Iris pigment epithelial cell (primary cell): ENCODE measurements around the gene ZZZ3.
"Not testable (repeated sequence)": the region's sequence is repeated elsewhere in the genome, so short reads cannot be mapped to it uniquely, and the experiment has no call there.

Experiments used
- DNase-seq: peaks from one replicate; pipeline ENCODE4 v3.0.0-alpha.2; 2011; ENCODE audit warnings: low read depth

Gene ZZZ3

GRCh38 chr1:77670330-77670729 is 12.1 kb downstream of the ZZZ3 start:
- DNase-seq = no peak

DNA sequence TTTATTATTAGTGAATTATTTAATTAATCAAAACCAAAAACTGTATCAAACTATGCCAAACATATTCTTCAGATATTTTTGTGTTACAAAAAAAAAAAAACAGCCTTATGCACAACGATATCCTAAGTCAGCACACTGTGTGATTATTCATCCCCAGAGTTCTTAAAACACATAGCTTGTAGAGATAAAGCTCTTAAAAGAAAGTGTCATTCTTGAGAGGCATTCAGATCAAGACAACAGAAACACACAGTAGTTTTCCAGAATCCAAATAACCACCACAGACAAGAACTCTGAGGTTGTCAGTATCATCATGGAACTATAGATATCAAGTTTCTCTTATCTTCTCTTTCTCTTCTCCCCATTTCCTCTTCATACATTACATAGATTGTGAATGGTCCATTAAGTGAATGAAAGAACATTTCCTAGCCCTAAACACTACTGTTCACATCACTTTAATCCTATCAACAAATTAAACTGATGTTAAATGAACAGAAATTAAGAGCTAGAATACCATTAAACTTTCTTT is 13.5 kb downstream of the ZZZ3 start:
- peak; percentile 7 for DNase-seq

DNA sequence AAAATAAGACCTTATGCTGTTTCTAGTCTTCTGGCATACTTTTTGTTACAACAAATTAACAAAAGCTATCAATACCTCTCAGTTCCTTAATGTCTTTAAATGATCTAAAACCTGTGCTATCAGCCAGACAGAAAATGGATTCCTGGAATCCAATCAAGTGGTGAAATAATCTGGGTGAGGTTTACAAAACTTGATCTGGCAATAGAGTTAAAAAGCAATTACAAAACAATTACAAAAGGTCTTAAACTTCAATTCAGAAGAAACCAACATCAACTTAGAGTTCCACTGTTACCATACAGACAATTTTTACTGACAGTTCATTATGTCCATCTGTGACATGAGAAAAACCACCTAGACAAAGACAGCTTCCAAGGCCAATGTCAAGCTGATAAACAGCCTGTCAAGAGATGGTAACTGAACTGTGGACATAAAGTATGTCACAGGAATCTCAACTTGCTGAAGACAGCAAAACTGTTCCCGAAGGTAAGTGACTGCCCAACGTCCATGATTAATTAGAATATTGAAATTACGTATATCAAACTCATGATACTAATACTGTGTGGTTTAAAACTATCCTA is 17.4 kb downstream of the ZZZ3 start:
- no peak for DNase-seq

DNA sequence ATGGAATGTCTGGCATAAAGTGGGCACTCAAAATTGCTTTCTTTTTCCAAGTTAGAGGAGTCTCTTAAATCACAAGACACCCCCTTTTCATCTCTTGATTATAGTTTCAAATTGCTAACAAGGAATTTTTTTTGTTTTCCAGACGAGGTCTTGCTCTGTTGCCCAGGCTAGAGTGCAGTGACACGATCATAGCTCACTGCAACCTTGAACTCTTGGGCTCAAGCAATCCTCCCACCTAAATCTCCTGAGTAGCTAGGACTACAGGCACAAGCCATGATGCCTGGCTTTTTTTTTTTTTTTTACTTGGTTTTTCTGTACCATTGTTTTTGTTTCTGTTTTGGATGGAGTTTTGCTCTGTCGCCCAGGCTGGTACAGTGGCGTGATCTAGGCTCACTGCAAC is 20.8 kb downstream of the ZZZ3 start:
- DNase-seq = no peak

- no peak for DNase-seq
Measured at GRCh38 chr1:77659879-77660593, 22.4 kb downstream of the ZZZ3 start.

GRCh38 chr1:77658271-77658670 is 24.2 kb downstream of the ZZZ3 start:
- no peak for DNase-seq

DNA sequence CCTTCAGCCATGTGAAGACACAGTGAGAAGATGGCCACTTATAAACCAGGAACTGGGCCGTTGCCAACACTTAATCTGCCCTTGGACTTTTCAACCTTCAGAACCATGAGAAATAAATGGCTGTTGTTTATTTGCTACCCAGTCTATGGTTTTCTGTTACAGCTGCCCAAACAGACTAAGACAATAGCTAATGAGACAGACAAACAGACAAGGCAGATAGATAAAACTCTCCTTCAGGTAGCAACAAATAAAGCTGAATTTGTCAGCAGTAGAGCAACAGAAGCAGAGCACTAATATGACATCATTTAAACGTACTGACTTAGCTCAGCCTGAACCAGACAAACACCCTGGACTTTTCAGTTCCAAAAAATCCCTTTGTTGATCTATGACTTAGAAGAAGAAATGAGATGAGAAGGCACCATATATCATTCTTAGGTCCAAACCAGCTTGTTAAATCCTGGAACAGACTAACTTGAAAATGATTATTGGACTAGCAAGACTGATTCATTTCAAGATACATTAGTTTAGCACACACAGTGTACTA is 27.0 kb downstream of the ZZZ3 start:
- peak; percentile 58 for DNase-seq

- no peak for DNase-seq
Measured at GRCh38 chr1:77652970-77653516, 29.4 kb downstream of the ZZZ3 start.

DNA sequence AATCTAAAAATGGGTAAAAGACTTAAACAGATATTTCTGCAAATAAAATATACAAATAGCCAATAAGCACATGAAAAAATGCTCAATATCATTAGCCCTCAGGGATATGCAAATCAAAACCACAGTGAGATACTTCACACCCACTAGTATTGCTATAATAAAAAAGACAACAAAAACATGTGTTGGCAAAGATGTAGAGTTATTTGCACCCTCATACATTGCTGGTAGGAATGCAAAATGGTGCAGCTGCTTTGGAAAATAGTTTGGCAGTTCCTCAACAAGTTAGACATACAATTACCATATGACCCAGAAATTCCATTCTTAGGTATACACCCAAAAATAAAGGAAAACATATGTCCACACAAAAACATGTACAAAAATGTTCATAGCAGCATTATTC is 30.2 kb downstream of the ZZZ3 start:
- DNase-seq = peak; percentile 29

DNA sequence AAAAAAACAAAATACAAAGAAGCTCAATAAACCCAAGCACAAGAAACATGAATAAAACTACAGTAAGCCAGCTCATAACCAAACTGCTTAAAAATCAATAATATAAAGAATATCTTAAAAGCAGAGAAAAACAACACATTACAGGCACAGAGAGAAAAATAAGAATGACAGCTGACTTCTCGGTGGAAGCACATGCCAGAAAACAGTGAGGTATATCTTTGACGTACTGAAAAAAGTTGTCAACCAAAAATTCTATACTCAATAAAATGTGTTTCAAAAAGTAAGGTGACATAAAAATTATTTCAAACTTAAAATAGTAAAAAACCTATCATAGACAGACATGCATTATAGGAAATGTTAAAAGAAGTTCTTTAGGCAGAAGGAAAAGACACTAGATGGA is 33.3 kb downstream of the ZZZ3 start:
- no peak for DNase-seq

DNA sequence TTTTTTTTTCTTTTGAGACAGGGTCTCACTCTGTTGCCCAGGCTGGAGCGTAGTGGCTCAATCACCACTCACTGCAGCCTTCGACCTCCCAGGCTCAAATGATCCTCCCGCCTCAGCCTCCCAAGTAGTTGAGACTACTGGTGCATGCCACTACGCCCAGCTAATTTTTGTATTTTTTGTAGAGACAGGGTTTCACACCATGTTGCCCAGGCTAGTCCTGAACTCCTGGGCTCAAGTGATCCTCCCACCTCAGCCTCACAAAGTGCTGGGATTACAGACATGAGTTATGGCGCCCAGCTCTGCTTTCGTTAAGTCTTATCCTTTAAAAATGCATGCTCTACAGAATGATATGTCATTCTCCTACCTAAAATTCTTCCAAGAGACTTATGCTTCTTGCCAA is 36.2 kb downstream of the ZZZ3 start:
- DNase-seq = not testable (repeated sequence)

GRCh38 chr1:77643456-77643855 is 39.0 kb downstream of the ZZZ3 start:
- DNase-seq = no peak

DNA sequence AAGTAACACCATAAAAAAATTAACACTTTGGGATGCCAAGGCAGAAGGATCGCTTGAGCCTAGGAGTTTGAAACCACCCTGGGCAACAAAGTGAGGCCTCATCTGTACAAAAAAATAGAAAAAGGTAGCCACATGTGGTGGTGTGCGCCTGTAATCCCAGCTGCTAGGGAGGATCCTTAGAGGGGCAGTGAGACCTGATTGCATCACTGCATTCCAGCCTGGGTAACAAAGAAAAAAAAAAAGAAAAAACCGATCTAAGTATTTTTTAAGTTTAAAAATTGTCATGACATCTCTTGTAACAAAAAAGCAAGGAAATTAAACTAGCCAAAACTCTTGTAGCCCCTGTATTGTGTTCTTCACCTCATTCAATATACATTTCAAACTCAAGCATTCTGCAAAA is 39.5 kb downstream of the ZZZ3 start:
- DNase-seq = no peak

DNA sequence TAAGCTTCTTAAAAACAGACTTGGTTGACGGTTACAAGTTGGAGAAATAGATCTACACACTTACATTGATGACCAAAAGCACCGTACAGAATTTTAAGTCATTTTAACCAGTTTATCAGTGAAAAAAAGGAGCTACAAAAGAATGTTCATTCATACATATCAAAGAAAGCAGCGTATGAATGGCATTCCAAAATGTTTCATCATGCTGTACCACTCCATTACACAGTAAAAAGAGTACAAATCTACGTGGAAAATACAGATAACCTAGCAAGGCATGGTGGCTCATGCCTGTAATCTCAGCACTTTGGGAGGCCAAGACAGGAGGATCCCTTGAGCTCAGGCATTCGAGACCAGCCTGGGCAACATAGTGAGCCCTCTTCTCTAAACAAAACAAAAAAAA is 40.3 kb downstream of the ZZZ3 start:
- DNase-seq = peak; percentile 63

- no peak for DNase-seq
Measured at GRCh38 chr1:77639557-77640069, 42.8 kb downstream of the ZZZ3 start.

- DNase-seq = peak; percentile 39
Measured at GRCh38 chr1:77639056-77639455, 43.4 kb downstream of the ZZZ3 start.

- DNase-seq = no peak
Measured at GRCh38 chr1:77636864-77637263, 45.6 kb downstream of the ZZZ3 start.
